ENCODE data around the gene TMEM62. TPM values are rescaled to one million over a fixed set of nuclear protein-coding genes. Genes with fewer than 3 reads are reported as not detected.

The TMEM62 gene
- total and polyA plus RNA-seq, 10 of the 15 experiments (the other 5 are each of a cell fraction or from before 2014, with no cell fraction given) = 7.0 to 26.8 (median 14.9) TPM

- TF ChIP-seq REST (IDR thresholded peaks at IDR 0.05; ENCODE audit: low read depth, low read length) = no peak
- TF ChIP-seq FOS (IDR thresholded peaks at IDR 0.05; ENCODE audit: borderline replicate concordance, extremely low read depth, insufficient read length) = no peak
- no peak for TF ChIP-seq ATF3 (IDR thresholded peaks at IDR 0.05; ENCODE audit: borderline replicate concordance, extremely low read depth, low read depth, low read length)
- TF ChIP-seq BMI1 (IDR thresholded peaks at IDR 0.05; ENCODE audit: borderline replicate concordance) = no peak
- TF ChIP-seq HDAC6 (IDR thresholded peaks at IDR 0.05; ENCODE audit: unreplicated experiment) = no peak
- peak; percentile 77; the same call in 1 of the 2 replicates for TF ChIP-seq ZBED1 (IDR thresholded peaks at IDR 0.05; ENCODE audit: borderline replicate concordance)
- no peak for TF ChIP-seq SIX5 (IDR thresholded peaks at IDR 0.05; ENCODE audit: low read depth, low read length, severe bottlenecking)
- TF ChIP-seq NFYA (IDR thresholded peaks at IDR 0.05; ENCODE audit: borderline replicate concordance, low read depth, low read length) = no peak
- TF ChIP-seq DPF2 (IDR thresholded peaks at IDR 0.05) = no peak
- TF ChIP-seq SREBF2 (IDR thresholded peaks at IDR 0.05; ENCODE audit: low read length) = no peak
- no peak for TF ChIP-seq RBBP5 (conservative IDR thresholded peaks at IDR 0.05)
- peak; percentile 94 for TF ChIP-seq SIN3A (IDR thresholded peaks at IDR 0.05; ENCODE audit: low read depth, low read length)
- peak; percentile 66; the same call in 1 of the 2 replicates for TF ChIP-seq GATAD2B (conservative IDR thresholded peaks at IDR 0.05; ENCODE audit: low read depth)
- TF ChIP-seq BACH1 (IDR thresholded peaks at IDR 0.05; ENCODE audit: borderline replicate concordance) = peak; percentile 83
- TF ChIP-seq EZH2 (IDR thresholded peaks at IDR 0.05; ENCODE audit: borderline replicate concordance, control insufficient read depth, low read depth, low read length) = no peak
- no peak for TF ChIP-seq IRF5 (IDR thresholded peaks at IDR 0.05; ENCODE audit: borderline replicate concordance)
- TF ChIP-seq USF2 (IDR thresholded peaks at IDR 0.05; ENCODE audit: borderline replicate concordance, low read depth, low read length) = no peak
- TF ChIP-seq NR2F1 (conservative IDR thresholded peaks at IDR 0.05) = peak; percentile 71
- TF ChIP-seq CREM (IDR thresholded peaks at IDR 0.05; ENCODE audit: low read depth) = peak; percentile 71; the same call in 1 of the 2 replicates
- TF ChIP-seq SRF (IDR thresholded peaks at IDR 0.05; ENCODE audit: low read depth in 2 of 2, low read length in 2 of 2) = no peak
- TF ChIP-seq RUNX3 (IDR thresholded peaks at IDR 0.05; ENCODE audit: low read length) = peak; percentile 58
- TF ChIP-seq MXI1 (IDR thresholded peaks at IDR 0.05; ENCODE audit: low read depth, low read length) = peak; percentile 88
- no peak; the same call in 1 of the 2 replicates for TF ChIP-seq TARDBP (IDR thresholded peaks at IDR 0.05; ENCODE audit: borderline replicate concordance)
- TF ChIP-seq MAX (IDR thresholded peaks at IDR 0.05; ENCODE audit: low read depth, low read length) = peak; percentile 91
- TF ChIP-seq GABPA (IDR thresholded peaks at IDR 0.05; ENCODE audit: low read depth) = peak; percentile 69
Observed at GRCh38 chr15:43185157-43186002, 52.0 kb downstream of the TMEM62 start, which contains the start of gene CCNDBP1 (continued).

All from GM12878 (cell line).